Hepatocyte (in vitro differentiated cells): ENCODE results near the gene TMPRSS3. TPM values are rescaled to one million over a fixed set of nuclear protein-coding genes. Genes with fewer than 3 reads are reported as not detected.

ENCODE experiments used
- DNase-seq: peaks from one replicate; pipeline ENCODE4 v3.0.0-alpha.2; 2016; ENCODE audit warnings: low spot score
- H2AFZ ChIP-seq: fragments of 200-600 bp; sonication (generic); 2 replicates; pipeline ENCODE4 v1.6.0; 2016; ENCODE audit warnings: antibody characterized with exemption, mild to moderate bottlenecking
- H3K27ac ChIP-seq: fragments of 200-600 bp; sonication (generic); 2 replicates; pipeline ENCODE4 v1.5.1; 2016; ENCODE audit warnings: mild to moderate bottlenecking
- H3K27me3 ChIP-seq: fragments of 200-600 bp; sonication (generic); 2 replicates; pipeline ENCODE4 v1.6.1; 2016
- H3K36me3 ChIP-seq: fragments of 200-600 bp; sonication (generic); replicated peaks from 2 replicates; pipeline ENCODE4 v1.5.1; 2016; ENCODE audit warnings: low read depth; ENCODE audit not compliant: insufficient read depth
- H3K4me1 ChIP-seq: fragments of 200-600 bp; sonication (generic); 2 replicates; pipeline ENCODE4 v1.5.1; 2016; ENCODE audit warnings: mild to moderate bottlenecking, moderate library complexity; ENCODE audit not compliant: insufficient read depth
- H3K4me2 ChIP-seq: fragments of 200-600 bp; sonication (generic); 2 replicates; pipeline ENCODE4 v1.6.0; 2016
- H3K4me3 ChIP-seq: fragments of 200-600 bp; sonication (generic); 2 replicates; pipeline ENCODE4 v1.5.1; 2016; ENCODE audit warnings: mild to moderate bottlenecking
- H3K79me2 ChIP-seq: fragments of 200-600 bp; sonication (generic); 2 replicates; pipeline ENCODE4 v1.6.0; 2017; ENCODE audit warnings: mild to moderate bottlenecking
- H3K9me2 ChIP-seq: fragments of 200-600 bp; sonication (generic); replicated peaks from 2 replicates; pipeline ENCODE4 v1.6.0; 2017; ENCODE audit warnings: mild to moderate bottlenecking; ENCODE audit not compliant: insufficient read depth
- H3K9me3 ChIP-seq: fragments of 200-600 bp; sonication (generic); 2 replicates; pipeline ENCODE4 v1.5.1; 2016; ENCODE audit warnings: low read depth, mild to moderate bottlenecking
- H4K20me1 ChIP-seq: fragments of 200-600 bp; sonication (generic); 2 replicates; pipeline ENCODE4 v1.6.0; 2016; ENCODE audit warnings: mild to moderate bottlenecking; ENCODE audit not compliant: insufficient read depth, poor library complexity, severe bottlenecking
- EZH2 ChIP-seq: fragments of 200-600 bp; sonication (generic); IDR thresholded peaks from 2 replicates; pipeline ENCODE4 v1.6.1; 2016; ENCODE audit warnings: antibody characterized with exemption, mild to moderate bottlenecking, borderline replicate concordance
- EZH2phosphoT487 ChIP-seq: fragments of 200-600 bp; sonication (generic); IDR thresholded peaks from one replicate; pipeline ENCODE4 v1.6.1; 2018; ENCODE audit warnings: antibody characterized with exemption, mild to moderate bottlenecking, low read depth, moderate library complexity; ENCODE audit not compliant: unreplicated experiment, severe bottlenecking
- WGBS: methylation state at CpG from one replicate; pipeline ENCODE4 v1.1.6; 2016; ENCODE audit warnings: low lambda C conversion rate; ENCODE audit errors: missing lambda C conversion rate; 5-methylcytosine and 5-hydroxymethylcytosine counted together
- polyA plus RNA-seq: library from polyadenylated mRNA; unstranded; fragments of >200 nt; fragmentation: Nextera tagmentation; extraction: Ambion mirVana; gene quantifications from 2 replicates; pipeline ENCODE4 v1.2.1, GENCODE V29; 2016
- total RNA-seq: library from RNA; depleted of rRNA; stranded (reverse); fragments of >200 nt; gene quantifications from 2 replicates; pipeline ENCODE4 v1.2.3, GENCODE V29; 2014
- TF ChIP-seq, protein P1 (sequence below): fragments of 200-600 bp; sonication (generic); IDR thresholded peaks from 2 replicates; pipeline ENCODE4 v1.5.1; 2016; ENCODE audit warnings: antibody characterized with exemption, mild to moderate bottlenecking; ENCODE audit not compliant: poor library complexity

The TMPRSS3 gene
- total and polyA plus RNA-seq, 2 experiments from 2014 or later = 1.4 to 1.7 TPM

DNA sequence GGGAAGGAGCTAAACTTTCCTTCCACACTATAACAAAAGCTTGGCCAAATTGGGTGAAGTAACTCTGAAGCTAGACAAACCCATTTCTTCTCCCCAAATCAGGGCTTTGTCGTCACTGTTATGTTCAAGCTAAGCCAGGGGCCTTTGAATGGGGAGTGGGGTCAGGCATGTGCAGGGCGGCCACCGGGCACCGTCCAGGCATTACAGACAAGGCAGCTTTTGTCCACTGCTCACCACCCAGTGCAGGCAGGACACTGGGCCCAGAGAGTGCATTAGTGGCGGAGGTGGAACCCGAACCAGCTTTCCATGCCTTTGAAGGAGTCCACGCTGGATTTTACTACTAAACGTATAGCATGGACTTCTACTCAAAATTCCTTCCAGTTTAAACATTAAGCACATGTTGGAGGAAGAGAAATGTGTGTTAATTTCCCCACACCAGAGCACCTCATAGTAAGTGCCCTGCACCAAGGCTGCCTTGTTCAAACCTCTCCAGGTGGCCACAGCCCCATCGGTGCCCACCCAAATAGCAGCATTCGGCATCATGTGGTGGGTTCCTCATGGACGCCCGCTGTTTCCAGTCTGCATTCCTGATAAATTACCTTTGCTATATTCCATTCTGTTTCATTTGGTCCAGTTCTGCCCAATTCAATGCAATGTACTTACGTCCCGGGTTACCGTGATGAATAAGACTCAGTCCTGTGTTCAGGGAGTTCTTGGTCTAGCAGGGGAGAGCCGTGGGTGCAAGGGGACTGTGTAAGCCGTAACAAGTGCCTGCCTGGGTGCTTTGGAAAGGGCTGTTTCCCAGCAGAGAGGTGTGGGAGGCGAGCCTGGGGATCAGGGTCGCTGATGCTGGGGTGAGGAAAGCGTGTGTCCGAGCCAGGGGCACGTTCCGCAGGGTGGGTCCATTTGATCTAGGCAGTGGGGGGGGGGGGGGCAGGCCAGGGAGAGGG is 9.5 kb upstream of the TMPRSS3 start:
- Histone ChIP-seq H2AFZ (no peak overlapping the region), H3K79me2 (no peaks in the 10 kb centered on the region), H3K9me2 (no peaks in the 10 kb centered on the region), H3K27me3 (no peaks in the 10 kb centered on the region), H3K9me3 (no peaks in the 10 kb centered on the region), H3K4me2 (no peak overlapping the region), H4K20me1 (no peaks in the 10 kb centered on the region), H3K36me3 (no peaks in the 10 kb centered on the region), H3K4me1 (peaks cover 11% of the 10 kb centered on the region), H3K27ac (no peak overlapping the region), H3K4me3 (no peak overlapping the region)
- TF ChIP-seq EZH2 (no peak), EZH2phosphoT487 (no peak)
- TF ChIP-seq, protein P1, sequence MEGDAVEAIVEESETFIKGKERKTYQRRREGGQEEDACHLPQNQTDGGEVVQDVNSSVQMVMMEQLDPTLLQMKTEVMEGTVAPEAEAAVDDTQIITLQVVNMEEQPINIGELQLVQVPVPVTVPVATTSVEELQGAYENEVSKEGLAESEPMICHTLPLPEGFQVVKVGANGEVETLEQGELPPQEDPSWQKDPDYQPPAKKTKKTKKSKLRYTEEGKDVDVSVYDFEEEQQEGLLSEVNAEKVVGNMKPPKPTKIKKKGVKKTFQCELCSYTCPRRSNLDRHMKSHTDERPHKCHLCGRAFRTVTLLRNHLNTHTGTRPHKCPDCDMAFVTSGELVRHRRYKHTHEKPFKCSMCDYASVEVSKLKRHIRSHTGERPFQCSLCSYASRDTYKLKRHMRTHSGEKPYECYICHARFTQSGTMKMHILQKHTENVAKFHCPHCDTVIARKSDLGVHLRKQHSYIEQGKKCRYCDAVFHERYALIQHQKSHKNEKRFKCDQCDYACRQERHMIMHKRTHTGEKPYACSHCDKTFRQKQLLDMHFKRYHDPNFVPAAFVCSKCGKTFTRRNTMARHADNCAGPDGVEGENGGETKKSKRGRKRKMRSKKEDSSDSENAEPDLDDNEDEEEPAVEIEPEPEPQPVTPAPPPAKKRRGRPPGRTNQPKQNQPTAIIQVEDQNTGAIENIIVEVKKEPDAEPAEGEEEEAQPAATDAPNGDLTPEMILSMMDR = no peak
- no peak for DNase-seq
- 96% methylated on average over 23 of the region's 23 CpGs for WGBS

DNA sequence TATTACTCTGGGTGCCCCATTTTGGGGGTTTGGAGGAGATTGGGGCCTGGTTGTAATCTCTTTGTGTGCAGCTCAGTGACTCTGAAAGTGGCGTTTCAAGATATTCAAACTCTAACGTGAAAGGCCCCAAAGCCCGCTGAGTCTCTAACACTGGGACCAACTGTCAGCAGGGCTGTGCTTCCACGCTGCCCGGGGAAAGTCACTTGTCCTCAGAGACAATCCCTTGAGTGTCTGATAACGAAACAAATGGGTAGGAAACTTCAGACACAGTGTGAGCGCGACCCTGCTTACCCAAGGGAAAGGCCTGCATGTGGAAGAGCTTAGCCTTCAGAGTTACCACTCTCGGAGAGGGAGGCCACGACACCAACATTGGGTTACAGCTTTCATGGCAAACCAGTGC is 8.7 kb upstream of the TMPRSS3 start:
- DNase-seq = no peak
- H3K27ac ChIP-seq = no peak overlapping the region
- peaks cover 11% of the 10 kb centered on the region for H3K4me1 ChIP-seq
- H3K9me2 ChIP-seq = no peaks in the 10 kb centered on the region
- H3K9me3 ChIP-seq = no peaks in the 10 kb centered on the region
- TF ChIP-seq EZH2 (no peak), EZH2phosphoT487 (no peak)
- TF ChIP-seq, protein P1 = no peak
- H2AFZ ChIP-seq = no peak overlapping the region
- no peak overlapping the region for H3K4me2 ChIP-seq
- WGBS = 89% methylated on average over 10 of the region's 10 CpGs
- H3K27me3 ChIP-seq = no peaks in the 10 kb centered on the region
- H4K20me1 ChIP-seq = no peaks in the 10 kb centered on the region
- H3K79me2 ChIP-seq = no peaks in the 10 kb centered on the region
- no peaks in the 10 kb centered on the region for H3K36me3 ChIP-seq
- no peak overlapping the region for H3K4me3 ChIP-seq

DNA sequence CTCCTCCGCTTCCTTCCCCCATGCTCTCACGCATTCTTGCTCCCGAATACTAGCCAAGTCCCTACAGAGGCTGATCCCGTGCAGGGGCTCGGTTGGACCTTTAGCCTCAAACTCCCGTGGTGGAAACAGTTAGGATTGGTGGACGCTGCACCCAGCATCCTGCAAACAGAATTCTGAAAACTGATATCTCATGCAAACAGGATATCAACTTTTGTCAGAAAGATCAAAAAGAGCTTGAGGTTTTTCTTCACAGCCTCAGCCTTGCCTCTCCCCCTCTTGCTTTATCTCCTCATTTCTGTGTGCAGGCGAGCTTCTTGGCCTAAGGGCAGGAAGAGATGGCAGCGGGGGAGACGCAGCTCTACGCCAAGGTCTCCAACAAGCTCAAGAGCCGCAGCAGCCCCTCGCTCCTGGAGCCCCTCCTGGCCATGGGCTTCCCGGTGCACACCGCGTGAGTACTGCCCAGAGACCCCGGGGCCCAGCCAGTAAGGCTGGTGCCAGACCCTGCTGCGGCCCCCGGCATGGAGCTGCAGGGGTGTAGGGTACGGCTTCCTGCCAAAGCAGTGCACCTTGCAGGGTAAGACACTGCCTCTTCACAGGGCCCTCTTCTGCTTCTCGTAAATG is 7.9 kb upstream of the TMPRSS3 start, which contains the start of gene UBASH3A:
Gene UBASH3A, plus strand, starts transcription at position 292 of the 621 bp plus-strand sequence. Its CDS starts 44 bp downstream, at position 336.
- no peak within 1 kb of the TSS for H3K27ac ChIP-seq

More for the DNA sequence above, 7.9 kb upstream of the TMPRSS3 start, which contains the start of gene UBASH3A:
- H3K4me3 ChIP-seq = no peak within 1 kb of the TSS
- no peaks in the 10 kb centered on the region for H3K36me3 ChIP-seq
- H2AFZ ChIP-seq = no peak within 1 kb of the TSS
- H3K9me2 ChIP-seq = no peaks in the 10 kb centered on the region
- H3K4me1 ChIP-seq = peaks cover 11% of the 10 kb centered on the region
- H4K20me1 ChIP-seq = no peaks in the 10 kb centered on the region
- no peaks in the 10 kb centered on the region for H3K79me2 ChIP-seq
- 80% methylated on average over 21 of the region's 21 CpGs for WGBS
- H3K9me3 ChIP-seq = no peaks in the 10 kb centered on the region
- DNase-seq = no peak
- no peak within 1 kb of the TSS for H3K4me2 ChIP-seq
- TF ChIP-seq, protein P1 = no peak
- TF ChIP-seq EZH2phosphoT487 = no peak
- TF ChIP-seq EZH2 = no peak
- H3K27me3 ChIP-seq = no peaks in the 10 kb centered on the region
